Measurements from ENCODE around the gene CNOT2. TPM values are rescaled to one million over a fixed set of nuclear protein-coding genes. Genes with fewer than 3 reads are reported as not detected.
"Not testable (repeated sequence)": the region's sequence is repeated elsewhere in the genome, so short reads cannot be mapped to it uniquely, and the experiment has no call there.

The CNOT2 gene
- total RNA-seq, 3 donors from 2014 or later = 60.4 to 66.5 (median 64.3) TPM

DNA sequence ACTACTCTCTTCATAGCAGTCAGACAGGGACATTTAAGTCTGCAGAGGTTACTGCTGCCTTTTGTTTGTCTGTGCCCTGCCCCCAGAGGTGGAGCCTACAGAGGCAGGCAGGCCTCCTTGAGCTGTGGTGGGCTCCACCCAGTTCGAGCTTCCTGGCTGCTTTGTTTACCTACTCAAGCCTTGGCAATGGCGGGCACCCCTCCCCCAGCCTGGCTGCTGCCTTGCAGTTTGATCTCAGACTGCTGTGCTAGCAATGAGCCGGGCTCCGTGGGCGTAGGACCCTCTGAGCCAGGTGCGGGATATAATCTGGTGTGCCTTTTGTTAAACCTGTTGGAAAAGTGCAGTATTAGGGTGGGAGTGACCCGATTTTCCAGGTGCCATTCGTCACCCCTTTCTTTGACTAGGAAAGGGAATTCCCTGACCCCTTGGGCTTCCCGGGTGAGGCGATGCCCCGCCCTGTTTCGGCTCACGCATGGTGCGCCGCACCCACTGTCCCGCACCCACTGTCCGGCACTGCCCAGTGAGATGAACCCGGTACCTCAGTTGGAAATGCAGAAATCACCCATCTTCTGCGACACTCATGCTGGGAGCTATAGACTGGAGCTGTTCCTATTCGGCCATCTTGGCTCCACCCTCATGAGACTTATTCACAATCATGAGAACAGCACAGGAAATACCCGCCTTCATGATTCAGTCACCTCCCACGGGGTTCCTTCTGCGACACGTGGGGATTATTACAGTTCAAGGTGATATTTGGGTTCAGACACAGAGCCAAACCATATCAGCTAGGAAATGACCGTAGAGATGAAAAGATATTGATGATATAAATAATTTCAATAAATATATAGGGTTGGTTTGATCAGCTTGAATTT lies 61.7 kb downstream of the CNOT2 start:
- DNase-seq = peak; percentile 16
- peaks cover 31% of the 10 kb centered on the region for H3K36me3 Mint-ChIP-seq (ENCODE audit: insufficient read depth)
- not testable (repeated sequence) for H3K9me3 Mint-ChIP-seq; H3K27me3 Mint-ChIP-seq (ENCODE audit: low read depth); H3K4me3 Mint-ChIP-seq
- ATAC-seq = peak; percentile 73 to 77
- peaks cover 51% of the 10 kb centered on the region for H3K4me1 Mint-ChIP-seq (ENCODE audit: low read depth)

DNA sequence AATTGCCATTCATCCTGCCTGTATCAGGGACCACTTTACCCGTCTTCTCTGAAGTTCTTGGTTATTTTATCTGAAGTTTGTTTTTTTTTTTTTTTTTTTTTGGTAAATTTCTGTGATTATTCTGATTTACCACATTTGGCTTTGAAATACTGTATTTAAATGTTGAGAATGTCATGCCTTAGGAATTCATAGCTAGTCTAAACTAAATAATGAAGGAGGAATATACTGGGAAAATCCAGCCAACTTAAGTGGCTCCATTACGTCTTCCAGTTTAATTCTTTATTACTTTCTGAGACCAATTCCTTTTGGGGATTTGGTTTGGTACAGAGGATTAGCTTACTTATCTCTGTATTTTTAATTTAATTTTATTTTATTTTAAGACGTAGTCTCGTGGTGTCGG lies 62.6 kb downstream of the CNOT2 start:
- Mint-ChIP-seq H3K36me3 (ENCODE audit: insufficient read depth) (peaks cover 32% of the 10 kb centered on the region), H3K4me1 (ENCODE audit: low read depth) (peaks cover 59% of the 10 kb centered on the region), H3K4me3 (no peak overlapping the region), H3K27me3 (ENCODE audit: low read depth) (no peaks in the 10 kb centered on the region), H3K9me3 (no peaks in the 10 kb centered on the region)
- DNase-seq = no peak
- ATAC-seq = no peak

DNA sequence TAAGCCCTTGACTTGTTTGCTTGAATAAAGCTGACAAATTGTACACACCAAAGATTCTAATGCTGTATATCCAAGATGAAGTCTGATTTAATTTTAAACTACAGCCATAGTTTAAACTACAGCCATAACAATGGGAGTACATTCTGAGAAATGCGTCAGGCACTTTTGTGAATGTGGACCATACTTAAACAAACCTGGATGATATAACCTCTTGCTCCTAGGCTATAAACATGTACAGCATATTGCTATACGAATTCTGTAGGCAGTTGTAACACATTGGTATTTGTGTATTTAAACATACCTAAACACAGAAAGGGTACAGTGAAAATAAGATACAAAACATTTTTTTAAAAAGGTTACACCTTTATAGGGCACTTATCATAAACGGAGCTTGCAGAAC lies 63.4 kb downstream of the CNOT2 start:
- DNase-seq = no peak
- H3K4me3 Mint-ChIP-seq = no peak overlapping the region
- H3K27me3 Mint-ChIP-seq (ENCODE audit: low read depth) = no peaks in the 10 kb centered on the region
- H3K36me3 Mint-ChIP-seq (ENCODE audit: insufficient read depth) = peaks cover 31% of the 10 kb centered on the region
- H3K9me3 Mint-ChIP-seq = no peaks in the 10 kb centered on the region
- no peak for ATAC-seq
- peaks cover 60% of the 10 kb centered on the region for H3K4me1 Mint-ChIP-seq (ENCODE audit: low read depth)

DNA sequence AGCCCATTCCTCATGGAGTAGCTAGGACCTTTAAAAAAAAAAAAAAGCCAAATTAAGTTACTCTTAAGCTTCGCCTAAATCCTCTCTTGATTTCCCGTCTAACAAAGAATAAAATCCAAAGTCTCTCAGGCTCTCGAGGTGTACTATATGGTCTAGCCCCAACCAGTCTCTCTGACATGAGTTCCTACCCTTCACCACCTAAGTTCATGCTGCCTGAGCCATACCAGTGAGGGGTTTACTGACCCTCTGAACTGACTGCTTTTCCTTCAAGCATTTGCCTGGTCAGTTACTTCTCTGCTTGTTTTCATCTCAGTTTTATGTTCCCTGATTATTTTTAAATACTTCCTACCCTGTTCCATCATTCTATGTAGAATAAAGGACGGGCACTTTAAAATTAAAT lies 64.6 kb downstream of the CNOT2 start:
- no peak overlapping the region for H3K4me3 Mint-ChIP-seq
- H3K36me3 Mint-ChIP-seq (ENCODE audit: insufficient read depth) = peaks cover 29% of the 10 kb centered on the region
- no peaks in the 10 kb centered on the region for H3K27me3 Mint-ChIP-seq (ENCODE audit: low read depth)
- H3K4me1 Mint-ChIP-seq (ENCODE audit: low read depth) = peaks cover 58% of the 10 kb centered on the region
- no peaks in the 10 kb centered on the region for H3K9me3 Mint-ChIP-seq
- no peak for DNase-seq
- no peak for ATAC-seq

DNA sequence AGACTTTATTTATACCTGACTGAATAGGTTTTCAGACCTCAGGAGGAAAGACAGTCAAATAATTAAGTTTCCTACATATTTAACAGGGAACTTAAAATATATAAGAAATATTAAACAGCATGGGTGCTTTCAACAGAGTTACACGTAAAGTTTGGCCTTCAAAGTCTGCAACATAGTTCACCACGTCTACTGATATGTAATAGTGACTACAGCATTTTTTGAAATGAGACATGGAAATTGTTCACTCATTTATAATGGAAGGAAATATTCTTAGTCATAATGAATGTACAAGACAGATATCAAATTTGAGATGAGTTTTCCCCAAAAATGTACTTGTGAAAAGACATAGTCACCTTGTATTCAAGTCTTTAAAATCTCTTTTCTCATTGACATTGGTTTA lies 66.1 kb downstream of the CNOT2 start:
- H3K9me3 Mint-ChIP-seq = no peaks in the 10 kb centered on the region
- ATAC-seq (peak in 1 of 2 donors; percentile 40), DNase-seq (no peak)
- H3K4me3 Mint-ChIP-seq = no peak overlapping the region
- H3K36me3 Mint-ChIP-seq (ENCODE audit: insufficient read depth) = peaks cover 26% of the 10 kb centered on the region
- H3K27me3 Mint-ChIP-seq (ENCODE audit: low read depth) = no peaks in the 10 kb centered on the region
- peaks cover 51% of the 10 kb centered on the region for H3K4me1 Mint-ChIP-seq (ENCODE audit: low read depth)

DNA sequence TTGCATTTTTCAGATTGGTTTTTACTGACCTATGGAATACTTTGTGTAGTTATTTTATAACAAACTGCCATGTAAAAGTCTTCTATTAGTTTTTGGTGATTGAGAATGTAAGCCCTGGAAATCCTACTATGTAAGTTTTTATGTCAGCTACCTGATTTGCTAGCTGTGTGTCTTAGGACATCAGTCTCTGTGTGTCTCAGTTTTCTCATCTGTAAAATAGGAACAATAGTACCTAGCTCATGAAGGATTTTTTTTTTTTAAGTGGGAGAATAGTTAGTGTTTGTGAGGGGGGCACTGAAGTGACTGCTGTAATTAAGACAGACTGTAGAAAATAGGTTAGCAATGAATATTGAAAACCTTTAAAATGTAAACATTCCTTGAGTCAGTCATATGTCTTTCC lies 70.9 kb downstream of the CNOT2 start:
- Mint-ChIP-seq H3K27me3 (ENCODE audit: low read depth) (no peaks in the 10 kb centered on the region), H3K4me3 (no peak overlapping the region), H3K4me1 (ENCODE audit: low read depth) (peaks cover 52% of the 10 kb centered on the region), H3K36me3 (ENCODE audit: insufficient read depth) (peaks cover 25% of the 10 kb centered on the region), H3K9me3 (no peaks in the 10 kb centered on the region)
- no peak for ATAC-seq
- no peak for DNase-seq

DNA sequence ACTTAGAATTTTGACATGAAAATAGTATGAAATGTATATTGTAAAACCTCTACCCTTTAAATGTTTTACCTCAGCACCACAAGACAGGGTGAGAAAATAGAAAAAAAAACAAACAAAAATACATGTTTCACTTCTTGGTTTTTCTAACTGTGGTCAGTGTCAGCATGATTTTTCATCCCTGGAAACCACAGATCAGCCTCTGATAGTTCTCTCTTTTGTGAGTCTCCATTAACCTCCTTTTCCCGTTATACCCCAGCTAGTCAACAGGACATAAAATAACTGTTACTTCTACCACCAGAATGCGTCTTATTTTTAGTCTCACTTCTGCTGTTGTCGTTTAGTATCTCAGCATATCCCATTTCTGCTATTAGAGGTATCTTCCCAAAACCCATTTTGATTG lies 74.5 kb downstream of the CNOT2 start:
- H3K9me3 Mint-ChIP-seq = no peaks in the 10 kb centered on the region
- H3K27me3 Mint-ChIP-seq (ENCODE audit: low read depth) = no peaks in the 10 kb centered on the region
- H3K4me1 Mint-ChIP-seq (ENCODE audit: low read depth) = peaks cover 39% of the 10 kb centered on the region
- ATAC-seq (peak in 1 of 2 donors; percentile 4), DNase-seq (no peak)
- H3K36me3 Mint-ChIP-seq (ENCODE audit: insufficient read depth) = peaks cover 20% of the 10 kb centered on the region
- no peak overlapping the region for H3K4me3 Mint-ChIP-seq

DNA sequence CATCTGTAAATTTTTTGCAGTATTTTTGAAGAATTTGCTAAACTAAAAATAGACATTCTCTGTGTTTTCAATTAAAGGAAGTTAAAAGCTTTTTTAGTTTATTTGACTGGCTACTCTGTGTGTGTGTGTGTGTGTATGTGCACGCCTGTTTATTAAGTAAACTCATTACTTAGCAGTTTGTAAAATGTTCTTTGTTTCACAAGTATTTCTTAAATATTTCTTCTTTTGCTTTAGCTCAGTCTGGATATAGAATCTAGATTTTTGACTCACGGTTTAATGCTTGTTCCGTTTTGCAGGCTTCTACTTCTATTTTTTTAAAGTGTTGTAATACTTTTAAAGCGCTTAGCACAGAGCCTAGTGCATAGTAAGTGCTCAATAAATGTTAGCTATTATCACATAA lies 76.4 kb downstream of the CNOT2 start:
- Mint-ChIP-seq H3K4me1 (ENCODE audit: low read depth) (peaks cover 34% of the 10 kb centered on the region), H3K4me3 (no peak overlapping the region)
- no peak for ATAC-seq

DNA sequence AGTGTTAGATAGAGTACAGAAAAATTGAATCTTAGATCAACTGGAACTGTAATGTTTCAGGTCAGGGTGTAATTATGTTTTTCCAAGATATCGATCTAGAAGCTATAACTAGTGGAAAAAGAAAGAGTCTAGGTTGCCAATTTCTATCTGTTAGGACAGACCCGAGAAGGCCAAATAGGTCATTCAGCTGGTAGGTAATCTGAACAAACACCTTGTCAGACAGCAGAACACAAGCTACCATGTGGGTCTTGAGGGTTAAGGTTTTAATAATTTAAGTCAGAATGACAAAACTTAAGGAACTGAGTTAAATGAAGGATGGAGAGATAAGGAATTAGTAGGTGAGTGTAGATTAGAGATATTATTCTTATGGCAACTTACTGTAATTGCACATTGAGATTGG lies 78.0 kb downstream of the CNOT2 start:
- H3K4me3 Mint-ChIP-seq = no peak overlapping the region
- H3K27me3 Mint-ChIP-seq (ENCODE audit: low read depth) = no peaks in the 10 kb centered on the region
- H3K9me3 Mint-ChIP-seq = no peaks in the 10 kb centered on the region
- peaks cover 17% of the 10 kb centered on the region for H3K36me3 Mint-ChIP-seq (ENCODE audit: insufficient read depth)
- DNase-seq (no peak), ATAC-seq (no peak)
- peaks cover 22% of the 10 kb centered on the region for H3K4me1 Mint-ChIP-seq (ENCODE audit: low read depth)

More for the DNA sequence above, 76.4 kb downstream of the CNOT2 start:
- Mint-ChIP-seq H3K27me3 (ENCODE audit: low read depth) (no peaks in the 10 kb centered on the region), H3K36me3 (ENCODE audit: insufficient read depth) (peaks cover 17% of the 10 kb centered on the region), H3K9me3 (no peaks in the 10 kb centered on the region)
- DNase-seq = no peak

DNA sequence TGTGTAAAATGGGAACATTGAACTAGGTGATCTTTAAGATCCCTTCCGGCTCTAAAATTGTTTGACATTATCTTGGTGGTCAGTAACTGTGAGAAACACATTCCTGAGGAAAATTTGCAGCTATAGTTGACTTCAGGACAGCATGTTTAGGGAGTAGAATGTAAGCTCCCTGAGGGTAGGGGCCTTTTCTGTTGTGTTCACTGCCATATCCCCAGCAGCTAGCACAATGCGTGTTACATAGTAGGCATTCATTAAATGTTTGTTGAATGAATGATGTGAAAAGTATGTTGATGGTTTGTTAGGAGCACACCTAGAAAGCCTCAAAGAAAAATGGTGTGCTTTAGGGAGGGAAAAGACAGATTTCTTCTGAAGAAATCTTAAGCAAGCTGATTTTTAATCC lies 84.3 kb downstream of the CNOT2 start:
- peaks cover 36% of the 10 kb centered on the region for H3K36me3 Mint-ChIP-seq (ENCODE audit: insufficient read depth)
- DNase-seq (no peak), ATAC-seq (no peak)
- H3K9me3 Mint-ChIP-seq = no peaks in the 10 kb centered on the region
- no peak overlapping the region for H3K4me3 Mint-ChIP-seq
- no peaks in the 10 kb centered on the region for H3K27me3 Mint-ChIP-seq (ENCODE audit: low read depth)
- H3K4me1 Mint-ChIP-seq (ENCODE audit: low read depth) = peaks cover 22% of the 10 kb centered on the region

DNA sequence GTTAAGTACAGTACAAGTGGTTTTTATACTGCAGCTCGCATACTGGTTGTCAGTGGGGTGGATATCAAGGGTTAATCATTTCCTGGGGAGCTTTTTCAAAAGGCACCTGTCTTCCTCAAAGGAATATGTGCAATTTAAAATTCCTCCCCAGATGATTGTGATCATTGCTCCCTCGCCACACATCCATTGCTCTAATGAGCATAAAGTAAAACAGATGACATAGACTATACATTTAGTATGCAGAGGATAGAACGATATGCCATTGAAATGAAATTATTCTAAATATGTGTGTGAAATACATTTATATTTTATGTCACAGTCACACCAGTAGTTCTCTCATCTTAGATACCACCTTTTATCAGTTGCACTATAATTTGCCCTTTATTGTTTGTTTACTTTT lies 86.5 kb downstream of the CNOT2 start:
- H3K4me3 Mint-ChIP-seq = no peak overlapping the region
- H3K27me3 Mint-ChIP-seq (ENCODE audit: low read depth) = no peaks in the 10 kb centered on the region
- H3K4me1 Mint-ChIP-seq (ENCODE audit: low read depth) = peaks cover 22% of the 10 kb centered on the region
- ATAC-seq (no peak), DNase-seq (no peak)
- H3K9me3 Mint-ChIP-seq = no peaks in the 10 kb centered on the region
- H3K36me3 Mint-ChIP-seq (ENCODE audit: insufficient read depth) = peaks cover 30% of the 10 kb centered on the region

DNA sequence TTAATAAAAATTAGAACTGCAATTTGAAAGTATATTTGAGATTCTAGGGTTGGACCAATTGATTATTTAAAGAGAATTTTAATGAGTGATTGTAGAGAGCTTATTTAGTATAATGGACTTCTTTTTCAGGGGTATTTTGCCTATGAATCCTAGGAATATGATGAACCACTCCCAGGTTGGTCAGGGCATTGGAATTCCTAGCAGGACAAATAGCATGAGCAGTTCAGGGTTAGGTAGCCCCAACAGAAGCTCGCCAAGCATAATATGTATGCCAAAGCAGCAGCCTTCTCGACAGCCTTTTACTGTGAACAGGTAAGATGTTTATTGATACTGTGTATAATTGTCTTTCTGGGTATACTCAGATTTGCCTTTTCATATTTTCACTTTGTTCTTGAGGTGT lies 86.9 kb downstream of the CNOT2 start:
- no peak for ATAC-seq
- H3K27me3 Mint-ChIP-seq (ENCODE audit: low read depth) = no peaks in the 10 kb centered on the region
- no peak overlapping the region for H3K4me3 Mint-ChIP-seq
- peaks cover 22% of the 10 kb centered on the region for H3K4me1 Mint-ChIP-seq (ENCODE audit: low read depth)
- H3K9me3 Mint-ChIP-seq = no peaks in the 10 kb centered on the region
- DNase-seq = no peak
- peaks cover 33% of the 10 kb centered on the region for H3K36me3 Mint-ChIP-seq (ENCODE audit: insufficient read depth)

DNA sequence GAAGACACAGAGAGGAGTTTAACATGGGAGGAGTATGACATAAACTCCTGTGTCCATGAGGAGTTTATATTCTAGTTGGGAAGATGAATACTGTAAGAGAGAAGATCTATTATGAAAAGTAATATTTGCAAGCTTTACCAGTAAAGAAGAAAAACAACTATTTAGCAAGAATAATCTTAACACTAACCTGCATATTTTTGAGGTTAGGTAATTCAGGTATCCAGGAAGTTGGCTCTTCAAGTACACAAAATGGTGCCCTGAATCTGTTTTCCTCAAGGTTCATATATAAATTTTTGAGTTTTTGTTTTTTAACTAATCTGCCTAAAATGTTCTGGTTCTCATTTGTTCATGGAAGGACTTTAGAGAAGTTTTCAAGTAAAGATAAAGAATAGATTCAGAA lies 89.0 kb downstream of the CNOT2 start:
- ATAC-seq = no peak
- H3K4me1 Mint-ChIP-seq (ENCODE audit: low read depth) = peaks cover 18% of the 10 kb centered on the region
- H3K4me3 Mint-ChIP-seq = no peak overlapping the region
- H3K9me3 Mint-ChIP-seq = no peaks in the 10 kb centered on the region
- DNase-seq = no peak
- no peaks in the 10 kb centered on the region for H3K27me3 Mint-ChIP-seq (ENCODE audit: low read depth)
- H3K36me3 Mint-ChIP-seq (ENCODE audit: insufficient read depth) = peaks cover 41% of the 10 kb centered on the region

DNA sequence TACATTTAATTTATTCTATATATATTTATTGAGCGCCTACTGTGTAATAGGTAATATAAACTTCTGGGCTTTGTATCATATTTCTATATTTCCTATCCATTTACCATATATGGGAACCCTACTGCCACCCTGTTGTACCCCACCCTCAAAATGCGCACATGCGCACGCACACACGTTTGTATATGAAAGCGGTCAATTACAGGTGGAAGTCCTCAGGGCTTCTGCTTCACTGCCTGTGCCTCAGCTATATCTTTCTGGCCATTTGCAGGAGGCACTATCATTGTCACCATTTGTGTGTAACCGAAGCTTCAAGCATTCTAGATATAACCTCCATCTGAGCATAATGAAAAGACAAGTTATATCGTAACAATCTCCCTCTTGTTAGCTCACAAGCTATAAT lies 91.5 kb downstream of the CNOT2 start:
- Mint-ChIP-seq H3K27me3 (ENCODE audit: low read depth) (no peaks in the 10 kb centered on the region), H3K9me3 (no peaks in the 10 kb centered on the region), H3K36me3 (ENCODE audit: insufficient read depth) (peaks cover 49% of the 10 kb centered on the region), H3K4me1 (ENCODE audit: low read depth) (peaks cover 13% of the 10 kb centered on the region), H3K4me3 (no peak overlapping the region)
- DNase-seq (no peak), ATAC-seq (no peak)

DNA sequence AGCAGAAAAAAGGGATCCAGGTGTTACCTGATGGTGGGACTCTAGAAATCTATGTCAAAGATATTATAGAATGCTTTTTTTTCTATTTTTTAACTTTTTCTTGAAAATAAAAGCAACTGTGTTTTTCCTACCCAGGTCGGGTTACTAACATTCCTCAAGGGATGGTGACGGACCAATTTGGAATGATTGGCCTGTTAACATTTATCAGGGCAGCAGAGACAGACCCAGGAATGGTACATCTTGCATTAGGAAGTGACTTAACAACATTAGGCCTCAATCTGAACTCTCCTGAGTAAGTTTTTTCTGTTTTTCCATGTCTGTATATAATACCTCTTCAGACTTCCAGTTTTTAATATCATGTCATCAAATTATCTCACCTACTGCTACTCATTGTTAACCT lies 95.3 kb downstream of the CNOT2 start:
- no peak for ATAC-seq
- H3K4me1 Mint-ChIP-seq (ENCODE audit: low read depth) = no peaks in the 10 kb centered on the region
- no peaks in the 10 kb centered on the region for H3K9me3 Mint-ChIP-seq
- no peaks in the 10 kb centered on the region for H3K27me3 Mint-ChIP-seq (ENCODE audit: low read depth)
- DNase-seq = no peak
- peaks cover 54% of the 10 kb centered on the region for H3K36me3 Mint-ChIP-seq (ENCODE audit: insufficient read depth)
- no peak overlapping the region for H3K4me3 Mint-ChIP-seq

All from activated T-cell treated with anti-CD3 and anti-CD28 coated beads, Interleukin-2, amount 50 U/mL, for 4 hours (primary cell).